ENCODE data around the gene AMPD3. TPM values are rescaled to one million over a fixed set of nuclear protein-coding genes. Genes with fewer than 3 reads are reported as not detected.

AMPD3 gene
- polyA plus RNA-seq, 1 of the 3 experiments (the other 2 are of a cell fraction), result 1.7 TPM

GRCh38 chr11:10410106-10410843, 44.8 kb upstream of the AMPD3 start:
- ChIA-PET CTCF (interaction anchor here (1.0 to 1.6 kb wide), 2 partner anchors 131 to 244 kb away, joined by 3 read pairs; partner anchors contain the start of gene RNF141), POLR2A (no interaction called here)
- Histone ChIP-seq H3K9me2 (no peaks in the 10 kb centered on the region), H3K79me2 (ENCODE audit: insufficient read depth) (no peaks in the 10 kb centered on the region), H3K4me3 (ENCODE audit: low read depth in 2 of 2, low read length in 1 of 2) (no peak overlapping the region), H3K9ac (no peak overlapping the region), H3K27ac (ENCODE audit: low read depth in 2 of 2, low read length in 1 of 2) (no peak overlapping the region), H2AFZ (ENCODE audit: low read depth) (no peak overlapping the region), H3K36me3 (replicated peaks in 1 of 2; ENCODE audit: control insufficient read depth in 1 of 2, insufficient read depth in 2 of 2, low read length in 1 of 2) (no peaks in the 10 kb centered on the region), H3K4me2 (no peak overlapping the region), H3F3A (replicated peaks; ENCODE audit: insufficient read depth) (peaks cover 12% of the 10 kb centered on the region), H4K20me1 (ENCODE audit: insufficient read depth) (no peaks in the 10 kb centered on the region), H3K27me3 (ENCODE audit: insufficient read depth) (no peaks in the 10 kb centered on the region), H3K4me1 (ENCODE audit: control insufficient read depth in 1 of 2, insufficient read depth in 2 of 2, low read depth in 1 of 2, low read length in 1 of 2) (peaks cover 33 to 36% of the 10 kb centered on the region in 2 experiments; a peak in 3 of 4 replicates), H3K9me3 (no peaks in the 10 kb centered on the region)
- WGBS (ENCODE audit: low lambda C conversion rate), result 95% methylated on average over 8 of the region's 8 CpGs
- DNase-seq, result no peak
- TF ChIP-seq TAF1 (IDR thresholded peaks at IDR 0.05; ENCODE audit: borderline replicate concordance, low read depth, low read length), result no peak
- no peak for TF ChIP-seq USF2 (IDR thresholded peaks at IDR 0.05; ENCODE audit: borderline replicate concordance, low read depth, low read length)
- no peak for TF ChIP-seq NFIC (IDR thresholded peaks at IDR 0.05; ENCODE audit: borderline replicate concordance)
- TF ChIP-seq FOXJ3 (CRISPR knock-in tag; IDR thresholded peaks at IDR 0.05), result no peak
- TF ChIP-seq EZH2phosphoT487 (IDR thresholded peaks at IDR 0.05; ENCODE audit: borderline replicate concordance, low read depth), result no peak
- TF ChIP-seq SMC3 (IDR thresholded peaks at IDR 0.05; ENCODE audit: low read depth, low read length), result no peak
- no peak for TF ChIP-seq RXRA (IDR thresholded peaks at IDR 0.05; ENCODE audit: borderline replicate concordance, low read depth)
- no peak for TF ChIP-seq ZBTB33 (IDR thresholded peaks at IDR 0.05; ENCODE audit: borderline replicate concordance, low read depth)
- TF ChIP-seq MXI1 (IDR thresholded peaks at IDR 0.05; ENCODE audit: low read depth, low read length), result no peak
- no peak for TF ChIP-seq REST (IDR thresholded peaks at IDR 0.05; ENCODE audit: low read depth, low read length)
- TF ChIP-seq SIN3A (IDR thresholded peaks at IDR 0.05; ENCODE audit: borderline replicate concordance, low read depth, low read length), result no peak
- TF ChIP-seq POLR2AphosphoS5 (IDR thresholded peaks at IDR 0.05; ENCODE audit: low read depth, low read length), result no peak
- no peak for TF ChIP-seq PBX3 (IDR thresholded peaks at IDR 0.05)
- TF ChIP-seq TCF12 (IDR thresholded peaks at IDR 0.05), result no peak
- no peak for TF ChIP-seq TEAD4 (IDR thresholded peaks at IDR 0.05; ENCODE audit: borderline replicate concordance, insufficient read depth)
- no peak for TF ChIP-seq USF1 (IDR thresholded peaks at IDR 0.05; ENCODE audit: borderline replicate concordance, low read depth)
- no peak for TF ChIP-seq CTCF (IDR thresholded peaks at IDR 0.05)
- no peak for TF ChIP-seq MAX (IDR thresholded peaks at IDR 0.05; ENCODE audit: low read depth)
- no peak for TF ChIP-seq FOSL2 (IDR thresholded peaks at IDR 0.05; ENCODE audit: borderline replicate concordance, low read depth)
